ENCODE results near the gene LRRC57.
A peak's percentile ranks its signal among the peaks of the same experiment; 100 is the strongest.

LRRC57 gene

GRCh38 chr15:42549741-42550392, 1.3 kb upstream of the LRRC57 start:
- DNase-seq (ENCODE audit: low read depth in 2 of 2) = no peak

- no peak for DNase-seq (ENCODE audit: low read depth in 2 of 2)
These were observed 469 bp upstream of the LRRC57 start for GRCh38 chr15:42549032-42549491.

- no peak for DNase-seq (ENCODE audit: low read depth in 2 of 2)
These were observed 710 bp downstream of the LRRC57 start for GRCh38 chr15:42547918-42548248.

GRCh38 chr15:42544853-42545629, 3.6 kb downstream of the LRRC57 start:
- DNase-seq (ENCODE audit: low read depth in 2 of 2) = no peak

- no peak for DNase-seq (ENCODE audit: low read depth in 2 of 2)
These were observed 15.3 kb downstream of the LRRC57 start for GRCh38 chr15:42533246-42533645.

GRCh38 chr15:42528970-42529369, 19.6 kb downstream of the LRRC57 start:
- DNase-seq (ENCODE audit: low read depth in 2 of 2) = no peak

- DNase-seq (ENCODE audit: low read depth in 2 of 2) = no peak
These were observed 25.3 kb downstream of the LRRC57 start for GRCh38 chr15:42523331-42523730.

GRCh38 chr15:42511007-42511391, 37.6 kb downstream of the LRRC57 start:
- no peak for DNase-seq (ENCODE audit: low read depth in 2 of 2)

GRCh38 chr15:42510258-42511006, 38.2 kb downstream of the LRRC57 start:
- DNase-seq (ENCODE audit: low read depth in 2 of 2) = no peak

GRCh38 chr15:42508263-42508690, 40.3 kb downstream of the LRRC57 start:
- DNase-seq (ENCODE audit: low read depth in 2 of 2) = no peak

- DNase-seq (ENCODE audit: low read depth in 2 of 2) = no peak
These were observed 41.1 kb downstream of the LRRC57 start for GRCh38 chr15:42507514-42507913.

GRCh38 chr15:42504631-42505030, 44.0 kb downstream of the LRRC57 start:
- no peak for DNase-seq (ENCODE audit: low read depth in 2 of 2)

GRCh38 chr15:42503825-42504224, 44.8 kb downstream of the LRRC57 start:
- DNase-seq (ENCODE audit: low read depth in 2 of 2) = no peak

- DNase-seq (ENCODE audit: low read depth in 2 of 2) = no peak
These were observed 46.1 kb downstream of the LRRC57 start for GRCh38 chr15:42502477-42502876.

GRCh38 chr15:42499858-42500609, 48.6 kb downstream of the LRRC57 start:
- no peak for DNase-seq (ENCODE audit: low read depth in 2 of 2)

GRCh38 chr15:42498212-42499068, 50.2 kb downstream of the LRRC57 start:
- no peak for DNase-seq (ENCODE audit: low read depth in 2 of 2)

GRCh38 chr15:42495361-42496212, 53.0 kb downstream of the LRRC57 start, which contains the start of gene SNAP23:
TSS of gene SNAP23 (plus strand) at chr15:42495634. CDS start at chr15:42511847, 16,213 bp downstream.
- DNase-seq (ENCODE audit: low read depth in 2 of 2) = peak; percentile 72 to 73

- DNase-seq (ENCODE audit: low read depth in 2 of 2) = no peak
These were observed 53.6 kb downstream of the LRRC57 start for GRCh38 chr15:42494998-42495360.

GRCh38 chr15:42493679-42494078, 54.9 kb downstream of the LRRC57 start:
- DNase-seq (ENCODE audit: low read depth in 2 of 2) = no peak
